ENCODE measurements around the gene HBS1L.
"Not testable (repeated sequence)": the region's sequence is repeated elsewhere in the genome, so short reads cannot be mapped to it uniquely, and the experiment has no call there.

HBS1L gene

DNA sequence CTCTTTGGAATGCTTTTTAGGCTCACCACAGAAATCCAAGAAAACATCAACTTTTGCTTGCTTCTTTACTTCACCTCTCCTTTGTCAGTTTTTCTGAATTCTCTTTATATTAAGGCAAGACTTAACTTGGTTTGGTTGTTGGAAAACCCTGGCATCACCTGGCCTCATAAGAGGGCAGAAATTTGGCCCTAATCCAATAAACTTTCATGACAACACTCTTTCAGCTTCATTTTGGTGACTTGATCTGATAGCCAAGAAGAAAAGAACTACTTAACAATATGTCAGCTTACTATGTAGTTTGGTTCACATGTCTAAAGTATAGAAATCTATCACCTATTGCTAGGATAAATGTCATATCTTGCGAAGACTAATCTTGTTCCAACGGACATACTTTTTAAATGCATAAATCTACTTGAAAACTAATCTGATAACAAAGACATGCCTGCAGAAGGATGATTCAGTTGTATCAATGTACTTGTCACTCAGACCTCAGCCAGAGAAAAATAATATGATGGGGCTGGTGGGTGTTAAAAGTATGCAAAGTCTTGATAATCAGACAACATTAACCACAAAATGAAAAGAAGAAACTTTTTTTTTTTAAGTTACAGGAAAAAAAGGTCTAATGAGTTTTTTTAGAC lies 19.3 kb upstream of the HBS1L start:
- DNase-seq, result no peak

DNA sequence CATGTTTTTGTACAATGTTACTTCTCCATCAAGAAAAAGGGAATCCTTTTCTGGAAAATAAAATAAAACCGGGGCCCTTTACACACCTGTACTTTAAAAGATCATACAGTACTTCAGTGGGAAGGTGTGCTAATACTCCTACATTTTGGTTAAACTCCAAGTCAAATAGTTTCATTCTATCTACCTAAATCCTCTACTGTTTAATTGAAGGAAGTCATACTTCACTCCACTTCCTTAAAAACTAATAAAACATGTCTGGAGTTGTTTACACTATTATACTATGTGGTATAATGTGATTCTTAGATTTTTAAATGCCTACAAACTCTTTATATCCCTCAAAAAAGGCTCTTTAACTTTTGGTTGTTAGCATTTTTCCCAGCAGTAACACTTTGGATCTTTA lies 18.6 kb upstream of the HBS1L start:
- no peak for DNase-seq

DNA sequence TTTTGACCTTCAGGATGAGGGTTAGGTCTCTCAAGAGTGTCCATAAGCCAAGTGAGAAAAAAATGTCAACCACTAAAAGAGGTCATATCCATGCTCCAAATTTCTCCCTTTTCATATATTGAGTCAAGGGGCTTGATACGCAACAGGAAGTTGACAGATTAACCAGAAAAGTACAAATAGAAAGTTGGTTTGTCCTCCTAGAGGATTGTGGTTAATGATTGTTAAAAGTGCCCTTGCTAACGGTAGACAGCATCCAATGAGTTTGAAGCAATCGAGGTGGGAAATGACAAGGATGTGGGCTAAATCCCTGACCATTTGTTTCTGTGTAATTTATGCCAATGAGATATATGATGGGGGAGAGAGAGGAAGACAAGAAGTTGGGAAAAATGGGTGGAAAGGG lies 18.1 kb upstream of the HBS1L start:
- DNase-seq, result no peak

DNA sequence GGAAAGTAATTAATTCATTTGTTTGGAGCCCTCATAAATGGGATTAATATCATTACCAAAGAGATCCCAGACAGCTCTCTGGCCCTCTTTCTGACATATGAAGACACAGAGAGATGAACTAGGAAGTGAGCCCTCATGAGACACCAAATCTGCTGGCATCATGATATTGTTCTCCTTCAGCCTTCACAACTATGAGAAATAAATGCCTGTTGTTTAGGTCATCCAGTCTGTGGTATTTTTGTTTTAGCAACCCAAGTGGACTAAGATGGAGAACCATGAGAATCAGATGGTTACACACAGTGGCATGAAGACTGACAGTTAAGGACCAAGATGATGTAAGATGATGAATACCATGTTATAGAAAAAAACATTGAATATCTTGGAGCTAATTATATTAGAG lies 16.9 kb upstream of the HBS1L start:
- DNase-seq, result no peak

DNA sequence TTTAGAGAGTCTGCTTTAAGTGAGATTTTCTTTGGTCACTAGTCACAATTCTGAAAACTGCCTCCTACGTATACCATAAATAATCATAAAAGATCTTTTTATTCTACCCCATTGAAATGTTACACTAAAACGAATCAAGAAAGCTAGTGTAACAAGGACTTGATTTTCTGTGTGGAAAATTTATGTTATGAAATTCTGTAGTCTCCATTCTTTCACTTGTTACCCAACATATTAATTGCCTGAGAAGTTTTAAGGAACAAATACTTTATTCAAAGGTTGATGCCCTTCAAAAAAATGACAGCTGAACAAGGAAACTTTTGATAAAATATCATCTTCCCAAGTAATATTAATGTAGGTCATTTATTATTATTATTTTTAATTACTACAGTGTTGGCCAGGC lies 13.3 kb upstream of the HBS1L start:
- DNase-seq, result no peak

- DNase-seq, result no peak
Measured at GRCh38 chr6:135066806-135067205, 12.2 kb upstream of the HBS1L start.

DNA sequence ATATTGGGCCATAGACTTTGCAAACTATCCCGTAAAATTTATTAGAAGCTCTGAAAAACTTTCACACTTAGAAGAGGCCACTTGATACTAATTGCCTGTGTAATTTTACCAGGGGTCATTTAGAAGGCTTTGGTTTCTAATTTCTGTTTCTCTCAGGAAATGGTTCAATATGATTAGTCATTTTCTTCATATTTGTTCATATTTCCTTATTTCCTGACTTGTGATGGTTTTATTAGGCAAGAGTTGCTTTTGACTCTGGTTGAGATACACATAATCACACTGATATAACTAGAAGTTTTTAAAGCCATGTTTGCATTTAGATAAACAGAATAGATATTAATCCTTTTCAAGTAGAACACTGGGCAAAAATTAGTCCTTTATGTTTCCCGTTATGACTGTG lies 11.8 kb upstream of the HBS1L start:
- no peak for DNase-seq

DNA sequence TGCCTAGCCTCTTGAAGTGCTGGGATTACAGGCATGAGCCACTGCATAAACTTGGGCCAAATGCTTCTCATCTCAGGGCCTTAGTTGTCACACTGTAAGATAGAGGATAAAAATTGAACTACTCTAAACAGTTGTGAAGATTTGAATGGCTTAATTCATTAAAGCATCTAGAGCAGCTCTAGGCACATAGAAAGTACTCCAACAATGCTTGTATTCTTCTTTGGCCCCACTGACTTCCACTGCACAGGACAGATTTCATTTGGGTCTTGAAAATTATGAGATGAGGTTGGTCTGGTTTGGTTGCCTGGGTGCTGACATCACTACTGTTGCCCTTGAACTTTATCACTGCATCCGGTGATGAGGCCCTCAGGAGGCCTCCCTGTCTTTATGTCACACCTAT lies 10.0 kb upstream of the HBS1L start:
- no peak for DNase-seq

DNA sequence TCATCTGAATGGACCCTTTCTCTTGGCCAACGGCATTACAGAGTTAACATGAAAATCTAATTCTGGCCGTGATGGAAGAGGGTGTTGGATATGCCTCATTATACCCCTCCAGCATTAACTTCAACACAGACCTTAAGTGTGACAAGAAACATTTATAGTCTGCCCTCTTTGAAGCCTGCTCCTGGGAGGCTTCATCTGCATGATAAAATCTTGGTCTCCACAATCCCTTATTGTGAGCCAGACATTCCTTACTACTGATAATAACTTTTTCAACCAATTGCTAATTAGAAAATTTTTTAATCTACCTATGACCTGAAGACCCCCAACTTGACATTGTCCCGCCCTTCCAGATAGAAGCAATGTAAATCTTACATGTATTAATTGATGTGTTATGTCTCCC lies 9.3 kb upstream of the HBS1L start:
- DNase-seq, result no peak

GRCh38 chr6:135062735-135063134 lies 8.1 kb upstream of the HBS1L start:
- no peak for DNase-seq

GRCh38 chr6:135060076-135060475 lies 5.5 kb upstream of the HBS1L start:
- DNase-seq, result no peak

- not testable (repeated sequence) for DNase-seq
Measured at GRCh38 chr6:135058299-135058698, 3.7 kb upstream of the HBS1L start.

GRCh38 chr6:135056632-135057031 lies 2.0 kb upstream of the HBS1L start:
- DNase-seq, result no peak

DNA sequence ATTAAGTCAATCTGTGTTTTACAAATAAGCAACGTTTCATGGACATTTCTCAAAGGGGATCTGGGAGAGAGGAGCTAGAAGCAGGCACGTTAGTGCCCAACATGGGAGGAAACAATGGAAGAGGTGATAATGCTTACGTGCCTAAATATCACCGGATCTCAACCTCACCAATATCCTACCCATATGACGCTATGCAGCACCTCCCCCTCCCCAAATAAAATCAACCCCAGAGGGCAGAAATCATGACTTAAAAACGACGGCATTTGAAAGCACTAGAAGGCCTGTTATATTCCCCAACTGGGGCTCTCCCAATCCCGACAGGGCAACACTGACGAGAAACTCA lies 425 bp downstream of the HBS1L start:
- DNase-seq, result peak; percentile 29

- DNase-seq, result no peak
Measured at GRCh38 chr6:135053406-135053805, 1.2 kb downstream of the HBS1L start.

DNA sequence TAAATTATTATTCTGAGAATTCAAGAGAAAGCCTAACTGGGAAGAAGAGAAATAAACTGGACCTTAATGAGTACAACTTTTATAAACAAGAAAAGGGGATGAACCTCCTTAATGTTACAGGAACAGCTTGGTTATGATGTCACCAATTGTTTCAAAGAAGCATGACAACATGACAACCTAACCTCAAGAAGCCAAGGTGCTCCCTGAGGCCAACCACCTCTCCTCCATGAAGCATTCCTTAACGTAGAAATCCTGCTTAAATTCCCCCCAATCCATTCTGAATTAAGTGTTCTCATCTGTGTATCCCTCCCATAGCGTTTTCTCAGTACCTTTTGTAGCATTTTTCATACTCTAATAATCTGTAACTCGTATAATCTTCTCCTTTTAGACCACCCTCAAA lies 1.7 kb downstream of the HBS1L start:
- DNase-seq, result no peak

- DNase-seq, result no peak
Measured at GRCh38 chr6:135048915-135049314, 5.7 kb downstream of the HBS1L start.

DNA sequence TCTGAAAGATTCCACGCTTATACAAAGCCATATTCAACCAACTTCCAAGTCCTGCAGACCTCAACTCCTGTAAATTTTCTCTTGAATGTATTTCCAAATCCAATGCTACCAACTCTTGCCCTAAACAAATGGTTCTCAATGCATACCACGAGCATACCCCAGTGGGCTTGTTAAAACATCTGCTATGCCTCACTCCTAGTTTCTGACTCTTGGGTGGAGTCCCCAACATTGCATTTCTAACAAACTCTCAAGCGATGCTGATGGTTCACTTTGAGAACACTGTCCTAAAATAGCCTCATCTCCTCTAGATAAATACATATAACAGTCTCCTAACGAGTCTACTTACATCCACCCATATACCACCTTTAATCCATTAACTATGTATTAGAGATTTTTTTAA lies 7.3 kb downstream of the HBS1L start:
- no peak for DNase-seq

GRCh38 chr6:135046912-135047311 lies 7.7 kb downstream of the HBS1L start:
- no peak for DNase-seq

- no peak for DNase-seq
Measured at GRCh38 chr6:135044639-135045038, 10.0 kb downstream of the HBS1L start.

- no peak for DNase-seq
Measured at GRCh38 chr6:135043846-135044245, 10.8 kb downstream of the HBS1L start.

- no peak for DNase-seq
Measured at GRCh38 chr6:135043364-135043763, 11.3 kb downstream of the HBS1L start.

GRCh38 chr6:135038335-135038734 lies 16.3 kb downstream of the HBS1L start:
- DNase-seq, result no peak

GRCh38 chr6:135037541-135037940 lies 17.1 kb downstream of the HBS1L start:
- DNase-seq, result no peak

- no peak for DNase-seq
Measured at GRCh38 chr6:135036731-135037420, 17.7 kb downstream of the HBS1L start.

Measured in NCI-H2029 treated with DMSO at 0.1 percent for 48 hours (cell line).